Uterus (tissue), 2 donors: ENCODE data around the gene PGLYRP2.

Source experiments
- CTCF ChIP-seq, 4 experiments: fragments of 200-600 bp in 2 of 4; fragments of 450-650 bp in 2 of 4; sonication (generic) in 2 of 4; IDR thresholded peaks; one replicate each; pipeline ENCODE4 v1.5.1; 2016 to 2019; ENCODE audit warnings: antibody characterized with exemption in 4 of 4, mild to moderate bottlenecking in 2 of 4, moderate library complexity in 1 of 4
- POLR2A ChIP-seq, 2 donors: fragments of 450-650 bp; IDR thresholded peaks; one replicate each; pipeline ENCODE4 v1.6.1; 2016; ENCODE audit warnings: antibody characterized with exemption in 2 of 2, mild to moderate bottlenecking in 1 of 2, moderate library complexity in 1 of 2

GRCh38 chr19:15439078-15439799, 40.1 kb downstream of the PGLYRP2 start:
- no peak for TF ChIP-seq CTCF (IDR thresholded peaks at IDR 0.05)
- TF ChIP-seq POLR2A (IDR thresholded peaks at IDR 0.05): no peak
